ENCODE data around the gene ARPP21.

The ARPP21 gene

GRCh38 chr3:35817216-35817615, 177.9 kb downstream of the ARPP21 start:
- H3K79me2 ChIP-seq (ENCODE audit: control insufficient read depth, low read length): no peaks in the 10 kb centered on the region
- TF ChIP-seq CTCF (IDR thresholded peaks at IDR 0.05; ENCODE audit: low read depth, low read length, poor library complexity, severe bottlenecking): no peak
- no peaks in the 10 kb centered on the region for H3K27me3 ChIP-seq (ENCODE audit: control insufficient read depth, low read length)
- H3K27ac ChIP-seq (ENCODE audit: low read depth, low read length): no peak overlapping the region
- no peaks in the 10 kb centered on the region for H3K9me2 ChIP-seq (replicated peaks; ENCODE audit: control insufficient read depth, low read length)
- H3K9me3 ChIP-seq (ENCODE audit: control insufficient read depth, insufficient read depth, low read length): no peaks in the 10 kb centered on the region
- H3F3A ChIP-seq (ENCODE audit: control insufficient read depth, insufficient read depth): no peaks in the 10 kb centered on the region
- no peak overlapping the region for H3K4me3 ChIP-seq (ENCODE audit: low read length)
- no peaks in the 10 kb centered on the region for H4K20me1 ChIP-seq (ENCODE audit: control insufficient read depth, insufficient read depth, low read depth, low read length)
- no peak overlapping the region for H3K4me2 ChIP-seq (ENCODE audit: low read length)
- no peaks in the 10 kb centered on the region for H3K36me3 ChIP-seq (ENCODE audit: control insufficient read depth, low read length)
- no peaks in the 10 kb centered on the region for H3K4me1 ChIP-seq (ENCODE audit: control insufficient read depth, low read length)

GRCh38 chr3:35832140-35832571, 192.8 kb downstream of the ARPP21 start:
- H3K27ac ChIP-seq (ENCODE audit: low read depth, low read length): no peak overlapping the region

More at GRCh38 chr3:35832140-35832571, 192.8 kb downstream of the ARPP21 start:
- Histone ChIP-seq H3K27me3 (ENCODE audit: control insufficient read depth, low read length) (no peaks in the 10 kb centered on the region), H3K4me2 (ENCODE audit: low read length) (no peak overlapping the region), H3K4me3 (ENCODE audit: low read length) (no peak overlapping the region), H3K79me2 (ENCODE audit: control insufficient read depth, low read length) (no peaks in the 10 kb centered on the region), H3K36me3 (ENCODE audit: control insufficient read depth, low read length) (no peaks in the 10 kb centered on the region), H4K20me1 (ENCODE audit: control insufficient read depth, insufficient read depth, low read depth, low read length) (no peaks in the 10 kb centered on the region), H3F3A (ENCODE audit: control insufficient read depth, insufficient read depth) (no peaks in the 10 kb centered on the region), H3K9me2 (replicated peaks; ENCODE audit: control insufficient read depth, low read length) (no peaks in the 10 kb centered on the region), H3K4me1 (ENCODE audit: control insufficient read depth, low read length) (no peaks in the 10 kb centered on the region), H3K9me3 (ENCODE audit: control insufficient read depth, insufficient read depth, low read length) (no peaks in the 10 kb centered on the region)
- TF ChIP-seq EZH2phosphoT487 (IDR thresholded peaks at IDR 0.05; ENCODE audit: borderline replicate concordance, low read length) (no peak), CTCF (IDR thresholded peaks at IDR 0.05; ENCODE audit: low read depth, low read length, poor library complexity, severe bottlenecking) (no peak)

Data from DOHH2 (cell line).